OCI-LY3 (cell line): Measurements from ENCODE around the gene DIAPH2.

Source experiments
- CTCF ChIP-seq: fragments of 200-600, 300-600 bp; sonication (generic); IDR thresholded peaks from 2 replicates; pipeline ENCODE4 v1.5.1; 2014; ENCODE audit warnings: antibody characterized with exemption, low read length, low read depth
- EZH2phosphoT487 ChIP-seq: fragments of 200-600 bp; shearing (Covaris generic); IDR thresholded peaks from 2 replicates; pipeline ENCODE4 v1.6.1; 2018; ENCODE audit warnings: antibody characterized with exemption, mixed run types, low read depth

- TF ChIP-seq CTCF, result no peak
- TF ChIP-seq EZH2phosphoT487, result no peak
Measured at GRCh38 chrX:97481228-97481627, 796.6 kb downstream of the DIAPH2 start.
